GM23338 (cell line): ENCODE measurements around the gene ZNF837. TPM values are rescaled to one million over a fixed set of nuclear protein-coding genes. Genes with fewer than 3 reads are reported as not detected.
A peak's percentile ranks its signal among the peaks of the same experiment; 100 is the strongest.

Experiments
- ATAC-seq: fragments of 200-7000 bp; cut with Tn5 transposase; 3 replicates; pipeline ENCODE4 v1.9.1; 2020
- DNase-seq: peaks from one replicate; pipeline ENCODE4 v3.0.0-alpha.2; 2015; ENCODE audit warnings: low spot score
- H2AFZ ChIP-seq: fragments of 200-600 bp; sonication (generic); 2 replicates; pipeline ENCODE4 v1.8.0; 2016; ENCODE audit warnings: antibody characterized with exemption, mild to moderate bottlenecking, moderate library complexity
- H3F3A ChIP-seq: fragments of 200-600 bp; sonication (generic); replicated peaks from 2 replicates; pipeline ENCODE4 v1.8.0; 2017; ENCODE audit warnings: antibody characterized with exemption, mixed run types, low read depth
- H3K27ac ChIP-seq: fragments of 200-600 bp; sonication (generic); 2 replicates; pipeline ENCODE4 v1.6.1; 2016; ENCODE audit warnings: low read depth
- H3K27me3 ChIP-seq: fragments of 200-600 bp; sonication (generic); 2 replicates; pipeline ENCODE4 v1.8.0; 2016; ENCODE audit warnings: mild to moderate bottlenecking, mixed run types, moderate library complexity; ENCODE audit not compliant: insufficient read depth
- H3K36me3 ChIP-seq: fragments of 200-600 bp; sonication (generic); 2 replicates; pipeline ENCODE4 v1.8.0; 2016; ENCODE audit warnings: mild to moderate bottlenecking; ENCODE audit not compliant: insufficient read depth
- H3K4me1 ChIP-seq: fragments of 200-600 bp; sonication (generic); 2 replicates; pipeline ENCODE4 v1.8.0; 2016; ENCODE audit warnings: mild to moderate bottlenecking, moderate library complexity; ENCODE audit not compliant: insufficient read depth
- H3K4me2 ChIP-seq: fragments of 200-600 bp; sonication (generic); 2 replicates; pipeline ENCODE4 v1.7.1; 2017; ENCODE audit warnings: mixed run types
- H3K4me3 ChIP-seq: fragments of 200-600 bp; sonication (generic); 2 replicates; pipeline ENCODE4 v1.6.1; 2016; ENCODE audit warnings: mixed run types
- H3K79me2 ChIP-seq: fragments of 200-600 bp; sonication (generic); replicated peaks from 2 replicates; pipeline ENCODE4 v1.8.0; 2017; ENCODE audit warnings: mild to moderate bottlenecking; ENCODE audit not compliant: insufficient read depth
- H3K9me2 ChIP-seq: fragments of 200-600 bp; sonication (generic); 2 replicates; pipeline ENCODE4 v1.8.0; 2017; ENCODE audit not compliant: insufficient read depth
- H4K20me1 ChIP-seq: fragments of 200-600 bp; sonication (generic); replicated peaks from 2 replicates; pipeline ENCODE4 v1.8.0; 2017; ENCODE audit warnings: mild to moderate bottlenecking; ENCODE audit not compliant: insufficient read depth
- H3K27ac Mint-ChIP-seq: 2 replicates; pipeline ENCODE4 v1.8.0; 2020; ENCODE audit warnings: inconsistent platforms, mild to moderate bottlenecking, moderate library complexity, mixed read lengths
- H3K27me3 Mint-ChIP-seq: 3 replicates; pipeline ENCODE4 v1.8.0; 2022; ENCODE audit warnings: low read depth, mild to moderate bottlenecking, moderate library complexity, mixed read lengths, inconsistent platforms; ENCODE audit not compliant: insufficient read depth, poor library complexity
- H3K36me3 Mint-ChIP-seq: 3 replicates; pipeline ENCODE4 v1.8.0; 2021; ENCODE audit warnings: low read depth, mild to moderate bottlenecking, inconsistent platforms, moderate library complexity, mixed read lengths
- H3K4me1 Mint-ChIP-seq: 3 replicates; pipeline ENCODE4 v1.8.0; 2020; ENCODE audit warnings: mild to moderate bottlenecking, inconsistent platforms, mixed read lengths
- H3K4me3 Mint-ChIP-seq: 3 replicates; pipeline ENCODE4 v1.8.0; 2021; ENCODE audit warnings: moderate library complexity, mild to moderate bottlenecking, inconsistent platforms, mixed read lengths
- H3K9me3 Mint-ChIP-seq: 3 replicates; pipeline ENCODE4 v1.8.0; 2020; ENCODE audit warnings: moderate library complexity, mild to moderate bottlenecking, inconsistent platforms, mixed read lengths
- EZH2 ChIP-seq: fragments of 200-600 bp; sonication (generic); IDR thresholded peaks from one replicate; pipeline ENCODE4 v1.8.0; 2017; ENCODE audit warnings: antibody characterized with exemption, mild to moderate bottlenecking, low read depth; ENCODE audit not compliant: unreplicated experiment
- EZH2phosphoT487 ChIP-seq: fragments of 200-600 bp; sonication (generic); IDR thresholded peaks from one replicate; pipeline ENCODE4 v1.8.1; 2018; ENCODE audit warnings: antibody characterized with exemption; ENCODE audit not compliant: unreplicated experiment
- ZNF331 ChIP-seq: fragments of 250-450 bp; sonication (Bioruptor Pico); IDR thresholded peaks from 2 replicates; pipeline ENCODE4 v1.5.0; 2020; ENCODE audit warnings: low read depth, mild to moderate bottlenecking, moderate library complexity
- polyA plus RNA-seq: library from polyadenylated mRNA; unstranded; fragments of >200 nt; fragmentation: Nextera tagmentation; extraction: Ambion mirVana; gene quantifications from 2 replicates; pipeline ENCODE4 v1.2.1, GENCODE V29; 2016
- total RNA-seq: library from RNA; depleted of rRNA; stranded (reverse); fragments of >200 nt; shearing (Covaris generic); gene quantifications from 2 replicates; pipeline ENCODE4 v1.2.3, GENCODE V29; 2014
- TF ChIP-seq, protein P1 (sequence below): fragments of 250-450 bp; sonication (Bioruptor Pico); IDR thresholded peaks from 2 replicates; pipeline ENCODE4 v1.5.0; 2020; ENCODE audit warnings: mild to moderate bottlenecking, moderate library complexity

The ZNF837 gene
- total and polyA plus RNA-seq, 2 experiments from 2014 or later, result 3.1 to 11.0 TPM

DNA sequence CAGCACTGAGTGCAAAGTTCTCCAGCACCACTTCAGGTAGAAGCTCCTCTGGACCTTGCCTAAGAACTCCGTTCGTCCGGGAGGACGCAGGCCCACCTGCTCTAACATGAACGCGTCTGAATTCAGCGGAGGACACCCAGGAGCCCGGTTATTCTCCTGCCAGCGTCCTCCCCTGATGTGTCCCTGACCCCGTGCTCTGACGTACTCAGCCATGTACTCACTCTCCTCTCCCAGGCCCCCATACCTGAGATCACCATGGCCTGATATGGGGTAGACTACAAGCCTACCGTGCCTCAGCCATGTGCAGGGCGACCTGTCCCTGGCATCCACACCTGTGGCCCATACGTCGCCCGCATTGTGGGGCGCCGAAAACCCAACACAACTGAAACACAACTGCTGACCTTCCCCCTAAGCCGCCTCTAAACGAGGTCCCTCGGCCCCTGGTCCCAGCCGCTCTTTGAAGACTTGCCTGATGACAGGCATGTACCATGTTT is 26.9 kb upstream of the ZNF837 start:
- peaks cover 12% of the 10 kb centered on the region for H3K36me3 Mint-ChIP-seq
- peaks cover 17% of the 10 kb centered on the region for H3K4me1 Mint-ChIP-seq
- H2AFZ ChIP-seq, result peak overlapping the region; percentile 96; the same call in 1 of the 2 replicates
- 0 out of 2 replicates have a peak, but pooled peaks cover 5% of the 10 kb centered on the region for H3K9me2 ChIP-seq
- peak; percentile 29 for DNase-seq
- no peak for TF ChIP-seq ZNF331 (CRISPR knock-in tag)
- TF ChIP-seq EZH2, result no peak
- TF ChIP-seq, protein P1, sequence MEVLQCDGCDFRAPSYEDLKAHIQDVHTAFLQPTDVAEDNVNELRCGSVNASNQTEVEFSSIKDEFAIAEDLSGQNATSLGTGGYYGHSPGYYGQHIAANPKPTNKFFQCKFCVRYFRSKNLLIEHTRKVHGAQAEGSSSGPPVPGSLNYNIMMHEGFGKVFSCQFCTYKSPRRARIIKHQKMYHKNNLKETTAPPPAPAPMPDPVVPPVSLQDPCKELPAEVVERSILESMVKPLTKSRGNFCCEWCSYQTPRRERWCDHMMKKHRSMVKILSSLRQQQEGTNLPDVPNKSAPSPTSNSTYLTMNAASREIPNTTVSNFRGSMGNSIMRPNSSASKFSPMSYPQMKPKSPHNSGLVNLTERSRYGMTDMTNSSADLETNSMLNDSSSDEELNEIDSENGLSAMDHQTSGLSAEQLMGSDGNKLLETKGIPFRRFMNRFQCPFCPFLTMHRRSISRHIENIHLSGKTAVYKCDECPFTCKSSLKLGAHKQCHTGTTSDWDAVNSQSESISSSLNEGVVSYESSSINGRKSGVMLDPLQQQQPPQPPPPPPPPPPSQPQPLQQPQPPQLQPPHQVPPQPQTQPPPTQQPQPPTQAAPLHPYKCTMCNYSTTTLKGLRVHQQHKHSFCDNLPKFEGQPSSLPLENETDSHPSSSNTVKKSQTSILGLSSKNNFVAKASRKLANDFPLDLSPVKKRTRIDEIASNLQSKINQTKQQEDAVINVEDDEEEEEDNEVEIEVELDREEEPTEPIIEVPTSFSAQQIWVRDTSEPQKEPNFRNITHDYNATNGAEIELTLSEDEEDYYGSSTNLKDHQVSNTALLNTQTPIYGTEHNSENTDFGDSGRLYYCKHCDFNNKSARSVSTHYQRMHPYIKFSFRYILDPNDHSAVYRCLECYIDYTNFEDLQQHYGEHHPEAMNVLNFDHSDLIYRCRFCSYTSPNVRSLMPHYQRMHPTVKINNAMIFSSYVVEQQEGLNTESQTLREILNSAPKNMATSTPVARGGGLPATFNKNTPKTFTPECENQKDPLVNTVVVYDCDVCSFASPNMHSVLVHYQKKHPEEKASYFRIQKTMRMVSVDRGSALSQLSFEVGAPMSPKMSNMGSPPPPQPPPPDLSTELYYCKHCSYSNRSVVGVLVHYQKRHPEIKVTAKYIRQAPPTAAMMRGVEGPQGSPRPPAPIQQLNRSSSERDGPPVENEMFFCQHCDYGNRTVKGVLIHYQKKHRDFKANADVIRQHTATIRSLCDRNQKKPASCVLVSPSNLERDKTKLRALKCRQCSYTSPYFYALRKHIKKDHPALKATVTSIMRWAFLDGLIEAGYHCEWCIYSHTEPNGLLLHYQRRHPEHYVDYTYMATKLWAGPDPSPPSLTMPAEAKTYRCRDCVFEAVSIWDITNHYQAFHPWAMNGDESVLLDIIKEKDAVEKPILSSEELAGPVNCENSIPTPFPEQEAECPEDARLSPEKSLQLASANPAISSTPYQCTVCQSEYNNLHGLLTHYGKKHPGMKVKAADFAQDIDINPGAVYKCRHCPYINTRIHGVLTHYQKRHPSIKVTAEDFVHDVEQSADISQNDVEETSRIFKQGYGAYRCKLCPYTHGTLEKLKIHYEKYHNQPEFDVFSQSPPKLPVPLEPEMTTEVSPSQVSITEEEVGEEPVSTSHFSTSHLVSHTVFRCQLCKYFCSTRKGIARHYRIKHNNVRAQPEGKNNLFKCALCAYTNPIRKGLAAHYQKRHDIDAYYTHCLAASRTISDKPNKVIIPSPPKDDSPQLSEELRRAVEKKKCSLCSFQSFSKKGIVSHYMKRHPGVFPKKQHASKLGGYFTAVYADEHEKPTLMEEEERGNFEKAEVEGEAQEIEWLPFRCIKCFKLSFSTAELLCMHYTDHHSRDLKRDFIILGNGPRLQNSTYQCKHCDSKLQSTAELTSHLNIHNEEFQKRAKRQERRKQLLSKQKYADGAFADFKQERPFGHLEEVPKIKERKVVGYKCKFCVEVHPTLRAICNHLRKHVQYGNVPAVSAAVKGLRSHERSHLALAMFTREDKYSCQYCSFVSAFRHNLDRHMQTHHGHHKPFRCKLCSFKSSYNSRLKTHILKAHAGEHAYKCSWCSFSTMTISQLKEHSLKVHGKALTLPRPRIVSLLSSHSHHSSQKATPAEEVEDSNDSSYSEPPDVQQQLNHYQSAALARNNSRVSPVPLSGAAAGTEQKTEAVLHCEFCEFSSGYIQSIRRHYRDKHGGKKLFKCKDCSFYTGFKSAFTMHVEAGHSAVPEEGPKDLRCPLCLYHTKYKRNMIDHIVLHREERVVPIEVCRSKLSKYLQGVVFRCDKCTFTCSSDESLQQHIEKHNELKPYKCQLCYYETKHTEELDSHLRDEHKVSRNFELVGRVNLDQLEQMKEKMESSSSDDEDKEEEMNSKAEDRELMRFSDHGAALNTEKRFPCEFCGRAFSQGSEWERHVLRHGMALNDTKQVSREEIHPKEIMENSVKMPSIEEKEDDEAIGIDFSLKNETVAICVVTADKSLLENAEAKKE (CRISPR knock-in tag), result no peak
- TF ChIP-seq EZH2phosphoT487, result no peak
- H3K79me2 ChIP-seq, result no peaks in the 10 kb centered on the region
- H3K4me3 ChIP-seq, result peak overlapping the region; percentile 94
- peak overlapping the region; percentile 94 for H3K4me3 Mint-ChIP-seq
- H3K36me3 ChIP-seq, result no peaks in the 10 kb centered on the region
- peaks cover 13% of the 10 kb centered on the region for H3K9me3 Mint-ChIP-seq
- peaks cover 15% of the 10 kb centered on the region for H3K27me3 Mint-ChIP-seq
- no peaks in the 10 kb centered on the region for H4K20me1 ChIP-seq
- H3K4me2 ChIP-seq, result peak overlapping the region; percentile 98
- peak; percentile 17 for ATAC-seq
- H3K27me3 ChIP-seq, result 0 out of 2 replicates have a peak, but pooled peaks cover 7% of the 10 kb centered on the region
- H3K4me1 ChIP-seq, result no peaks in the 10 kb centered on the region
- H3K27ac Mint-ChIP-seq, result peak overlapping the region; percentile 38
- peak overlapping the region; percentile 50; the same call in 1 of the 2 replicates for H3K27ac ChIP-seq
- H3F3A ChIP-seq, result peaks cover 6% of the 10 kb centered on the region; the same call in 1 of the 2 replicates
